ENCODE measurements around the gene RPL7A. TPM values are rescaled to one million over a fixed set of nuclear protein-coding genes. Genes with fewer than 3 reads are reported as not detected.
A peak's percentile ranks its signal among the peaks of the same experiment; 100 is the strongest.

The RPL7A gene
- total RNA-seq, 4 donors from 2014 or later = 1,385 to 2,320 (median 1,660) TPM

GRCh38 chr9:133344071-133344470 is 3.9 kb upstream of the RPL7A start:
- Histone ChIP-seq H3K4me1 (peaks cover 0 to 26% (median 14%) of the 10 kb centered on the region in 3 donors), H3K9me3 (no peaks in the 10 kb centered on the region), H3K27me3 (no peaks in the 10 kb centered on the region), H3K27ac (no peak overlapping the region), H3K36me3 (peaks cover 0 to 73% of the 10 kb centered on the region in 2 donors), H3K4me3 (no peak overlapping the region)
- no peak for TF ChIP-seq EP300 (IDR thresholded peaks at IDR 0.05)
- no peak for TF ChIP-seq POLR2AphosphoS5 (IDR thresholded peaks at IDR 0.05)
- TF ChIP-seq CTCF (IDR thresholded peaks at IDR 0.05) = no peak
- TF ChIP-seq POLR2A (IDR thresholded peaks at IDR 0.05) = no peak
- no peak for ATAC-seq
- no CpG with 5 or more reads among the region's 19 CpGs for WGBS, 2 donors (ENCODE audit: low coverage in 1 of 2)

GRCh38 chr9:133344979-133345378 is 3.0 kb upstream of the RPL7A start:
- H3K27me3 ChIP-seq = no peaks in the 10 kb centered on the region
- peaks cover 0 to 35% (median 19%) of the 10 kb centered on the region in 3 donors for H3K4me1 ChIP-seq
- peaks cover 0 to 73% of the 10 kb centered on the region in 2 donors for H3K36me3 ChIP-seq
- no peak overlapping the region for H3K27ac ChIP-seq
- ATAC-seq = no peak
- no peak overlapping the region for H3K4me3 ChIP-seq
- 100% methylated on average over 1 of the region's 12 CpGs; no CpG with 5 or more reads in 1 of the 2 donors for WGBS, 2 donors (ENCODE audit: low coverage in 1 of 2)
- TF ChIP-seq EP300 (IDR thresholded peaks at IDR 0.05) (no peak), POLR2A (IDR thresholded peaks at IDR 0.05) (no peak), CTCF (IDR thresholded peaks at IDR 0.05) (no peak), POLR2AphosphoS5 (IDR thresholded peaks at IDR 0.05) (no peak)
- H3K9me3 ChIP-seq = no peaks in the 10 kb centered on the region

GRCh38 chr9:133345596-133345995 is 2.4 kb upstream of the RPL7A start:
- Histone ChIP-seq H3K36me3 (peaks cover 0 to 73% of the 10 kb centered on the region in 2 donors), H3K4me3 (no peak overlapping the region), H3K27me3 (no peaks in the 10 kb centered on the region), H3K4me1 (peaks cover 0 to 41% (median 19%) of the 10 kb centered on the region in 3 donors), H3K27ac (peak overlapping the region in 1 of 4 donors; percentile 93), H3K9me3 (no peaks in the 10 kb centered on the region)
- TF ChIP-seq POLR2A (IDR thresholded peaks at IDR 0.05) = no peak
- TF ChIP-seq POLR2AphosphoS5 (IDR thresholded peaks at IDR 0.05) = no peak
- TF ChIP-seq EP300 (IDR thresholded peaks at IDR 0.05) = no peak
- TF ChIP-seq CTCF (IDR thresholded peaks at IDR 0.05) = no peak
- WGBS, 2 donors (ENCODE audit: low coverage in 1 of 2) = no CpG with 5 or more reads among the region's 6 CpGs
- no peak for ATAC-seq

- peaks cover 0 to 42% (median 19%) of the 10 kb centered on the region in 3 donors for H3K4me1 ChIP-seq
- peak overlapping the region in 3 of 4 donors; percentile 90 to 96 (median 93) for H3K27ac ChIP-seq
- peaks cover 0 to 73% of the 10 kb centered on the region in 2 donors for H3K36me3 ChIP-seq
- TF ChIP-seq EP300 (IDR thresholded peaks at IDR 0.05) (no peak), POLR2A (IDR thresholded peaks at IDR 0.05) (no peak), CTCF (IDR thresholded peaks at IDR 0.05) (no peak), POLR2AphosphoS5 (IDR thresholded peaks at IDR 0.05) (no peak)
- H3K27me3 ChIP-seq = no peaks in the 10 kb centered on the region
- H3K9me3 ChIP-seq = no peaks in the 10 kb centered on the region
- no peak for ATAC-seq
- 59 to 60% methylated on average over 4 to 5 of the region's 15 CpGs for WGBS, 2 donors (ENCODE audit: low coverage in 1 of 2)
- peak overlapping the region; percentile 80 to 91 for H3K4me3 ChIP-seq
Measured at GRCh38 chr9:133346021-133346785, 1.8 kb upstream of the RPL7A start.
